Neural crest cell (in vitro differentiated cells): ENCODE measurements around the gene CABLES2. TPM values are rescaled to one million over a fixed set of nuclear protein-coding genes. Genes with fewer than 3 reads are reported as not detected.

ENCODE experiments used
- DNase-seq: peaks from one replicate; pipeline ENCODE4 v3.0.0; 2021; ENCODE audit warnings: low read depth, mixed read lengths, low spot score
- H3K27ac Mint-ChIP-seq: one replicate; pipeline ENCODE4 v1.8.0; 2021; ENCODE audit warnings: mild to moderate bottlenecking, mixed read lengths; ENCODE audit not compliant: unreplicated experiment
- H3K27me3 Mint-ChIP-seq: 2 replicates; pipeline ENCODE4 v1.8.0; 2021; ENCODE audit warnings: low read depth, mild to moderate bottlenecking, mixed read lengths
- H3K36me3 Mint-ChIP-seq: 2 replicates; pipeline ENCODE4 v1.8.0; 2021; ENCODE audit warnings: low read depth, mild to moderate bottlenecking, mixed read lengths
- H3K4me1 Mint-ChIP-seq: 2 replicates; pipeline ENCODE4 v1.8.0; 2021; ENCODE audit warnings: mixed read lengths
- H3K4me3 Mint-ChIP-seq: one replicate; pipeline ENCODE4 v1.8.0; 2021; ENCODE audit warnings: mild to moderate bottlenecking, mixed read lengths
- H3K9me3 Mint-ChIP-seq: 2 replicates; pipeline ENCODE4 v1.8.0; 2021; ENCODE audit warnings: mixed read lengths
- total RNA-seq: library from RNA; stranded (reverse); gene quantifications from 2 replicates; pipeline ENCODE4 v1.2.1, GENCODE V29; 2021
- TF ChIP-seq, protein P1 (sequence below): fragments of 200-600 bp; sonication (generic); conservative IDR thresholded peaks from 2 replicates; pipeline ENCODE4 v1.5.0; 2021; ENCODE audit warnings: antibody characterized with exemption, mild to moderate bottlenecking

CABLES2 gene
- total RNA-seq, 1 donor from 2014 or later = 26.6 TPM

DNA sequence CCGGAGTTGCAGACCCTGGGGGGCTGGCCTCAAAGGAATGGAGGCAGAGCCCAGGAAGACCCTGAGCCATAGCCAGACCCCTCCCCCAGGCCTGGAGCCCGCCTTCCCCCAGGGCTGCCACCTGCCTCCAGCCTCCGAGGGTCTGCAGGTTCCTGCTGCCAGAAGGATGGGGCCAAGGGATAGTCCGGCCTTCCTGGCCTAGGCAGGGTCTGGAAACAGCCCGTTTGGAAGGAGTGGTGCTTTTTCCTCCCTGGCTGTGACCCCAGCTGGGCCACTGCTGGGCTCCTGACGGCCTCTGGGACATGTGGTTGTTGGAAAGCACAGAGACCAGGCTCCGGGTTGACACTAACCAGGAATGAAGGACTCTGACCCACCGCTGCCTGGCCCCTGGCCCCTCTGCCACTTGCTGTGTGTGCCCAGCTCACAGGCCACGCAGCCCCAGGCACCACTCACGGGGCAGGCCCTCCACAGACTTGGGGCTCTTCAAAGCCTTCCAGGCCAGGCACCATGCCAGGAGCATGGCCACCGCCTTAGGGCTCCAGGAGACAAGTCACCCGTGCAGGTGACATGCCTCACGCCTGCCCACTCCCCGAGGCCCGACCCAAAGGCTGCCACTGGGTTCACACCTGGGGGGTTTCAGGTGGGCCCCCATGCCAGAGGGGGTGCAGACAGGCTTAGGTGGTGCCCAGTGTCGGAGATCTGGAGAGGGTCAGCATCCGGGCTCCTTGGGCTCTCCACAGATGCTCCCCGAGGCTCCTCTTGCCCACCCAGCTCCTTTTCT is 36.1 kb downstream of the CABLES2 start:
- Mint-ChIP-seq H3K36me3 (no peaks in the 10 kb centered on the region), H3K4me3 (no peak overlapping the region), H3K4me1 (peaks cover 11% of the 10 kb centered on the region), H3K9me3 (no peaks in the 10 kb centered on the region), H3K27ac (no peak overlapping the region), H3K27me3 (peaks cover 10% of the 10 kb centered on the region)
- TF ChIP-seq, protein P1, sequence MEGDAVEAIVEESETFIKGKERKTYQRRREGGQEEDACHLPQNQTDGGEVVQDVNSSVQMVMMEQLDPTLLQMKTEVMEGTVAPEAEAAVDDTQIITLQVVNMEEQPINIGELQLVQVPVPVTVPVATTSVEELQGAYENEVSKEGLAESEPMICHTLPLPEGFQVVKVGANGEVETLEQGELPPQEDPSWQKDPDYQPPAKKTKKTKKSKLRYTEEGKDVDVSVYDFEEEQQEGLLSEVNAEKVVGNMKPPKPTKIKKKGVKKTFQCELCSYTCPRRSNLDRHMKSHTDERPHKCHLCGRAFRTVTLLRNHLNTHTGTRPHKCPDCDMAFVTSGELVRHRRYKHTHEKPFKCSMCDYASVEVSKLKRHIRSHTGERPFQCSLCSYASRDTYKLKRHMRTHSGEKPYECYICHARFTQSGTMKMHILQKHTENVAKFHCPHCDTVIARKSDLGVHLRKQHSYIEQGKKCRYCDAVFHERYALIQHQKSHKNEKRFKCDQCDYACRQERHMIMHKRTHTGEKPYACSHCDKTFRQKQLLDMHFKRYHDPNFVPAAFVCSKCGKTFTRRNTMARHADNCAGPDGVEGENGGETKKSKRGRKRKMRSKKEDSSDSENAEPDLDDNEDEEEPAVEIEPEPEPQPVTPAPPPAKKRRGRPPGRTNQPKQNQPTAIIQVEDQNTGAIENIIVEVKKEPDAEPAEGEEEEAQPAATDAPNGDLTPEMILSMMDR = no peak
- DNase-seq = no peak

DNA sequence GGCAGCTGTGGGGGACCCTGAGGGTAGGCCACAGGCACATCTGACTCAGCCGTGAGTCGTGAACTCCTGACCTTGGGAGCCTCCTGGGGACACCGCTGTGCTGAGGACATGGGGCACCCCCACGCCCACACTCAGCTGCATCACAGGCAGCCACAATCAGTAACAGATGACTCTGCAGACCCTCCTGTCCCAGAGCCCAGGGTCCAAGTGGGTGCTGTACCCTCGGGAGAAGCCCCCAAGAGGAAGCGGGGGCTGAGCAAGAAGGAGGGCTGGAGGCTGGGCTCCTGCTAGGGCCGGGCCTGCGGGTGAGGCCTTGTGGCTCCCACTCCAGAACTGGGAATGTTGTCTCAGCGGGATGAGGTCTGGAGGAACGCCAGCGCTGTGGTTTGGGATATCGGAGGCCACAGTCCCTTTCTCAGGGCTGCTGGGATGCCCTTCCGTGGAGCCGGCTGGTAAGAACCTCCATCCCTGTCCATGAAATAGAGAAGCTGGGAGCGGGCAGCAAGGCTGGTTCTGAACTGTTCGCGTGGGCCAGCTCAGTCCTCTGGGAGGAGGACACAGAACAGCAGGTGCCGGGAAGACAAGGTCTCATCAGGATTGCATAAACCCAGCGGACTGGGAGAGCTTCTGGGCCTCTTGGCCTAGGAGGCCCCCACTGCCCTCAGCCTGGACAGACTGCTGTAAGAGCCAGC is 36.8 kb downstream of the CABLES2 start:
- H3K4me1 Mint-ChIP-seq = peaks cover 11% of the 10 kb centered on the region
- H3K9me3 Mint-ChIP-seq = no peaks in the 10 kb centered on the region
- H3K27me3 Mint-ChIP-seq = peaks cover 10% of the 10 kb centered on the region
- peak overlapping the region; percentile 46 for H3K4me3 Mint-ChIP-seq
- no peaks in the 10 kb centered on the region for H3K36me3 Mint-ChIP-seq
- no peak for DNase-seq
- TF ChIP-seq, protein P1 = no peak
- peak overlapping the region; percentile 6 for H3K27ac Mint-ChIP-seq

DNA sequence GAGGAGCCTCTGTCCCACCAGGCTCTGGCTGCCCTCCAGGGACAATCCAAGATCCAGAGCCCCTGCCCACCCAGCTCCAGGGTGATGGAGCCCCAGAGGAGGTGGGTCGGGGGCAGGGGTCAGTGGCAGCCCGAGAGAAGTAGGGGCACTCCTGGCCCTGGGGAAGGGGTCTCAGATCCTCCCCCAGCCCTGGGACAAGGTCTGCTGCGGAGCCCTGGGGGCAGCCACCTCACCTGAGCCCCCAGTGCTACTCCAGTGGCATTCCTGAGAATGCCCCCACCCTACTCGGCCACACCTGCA is 37.3 kb downstream of the CABLES2 start:
- H3K27me3 Mint-ChIP-seq = peaks cover 13% of the 10 kb centered on the region
- TF ChIP-seq, protein P1 = no peak
- DNase-seq = no peak
- H3K36me3 Mint-ChIP-seq = no peaks in the 10 kb centered on the region
- H3K27ac Mint-ChIP-seq = no peak overlapping the region
- no peak overlapping the region for H3K4me3 Mint-ChIP-seq
- H3K9me3 Mint-ChIP-seq = no peaks in the 10 kb centered on the region
- H3K4me1 Mint-ChIP-seq = peaks cover 11% of the 10 kb centered on the region

DNA sequence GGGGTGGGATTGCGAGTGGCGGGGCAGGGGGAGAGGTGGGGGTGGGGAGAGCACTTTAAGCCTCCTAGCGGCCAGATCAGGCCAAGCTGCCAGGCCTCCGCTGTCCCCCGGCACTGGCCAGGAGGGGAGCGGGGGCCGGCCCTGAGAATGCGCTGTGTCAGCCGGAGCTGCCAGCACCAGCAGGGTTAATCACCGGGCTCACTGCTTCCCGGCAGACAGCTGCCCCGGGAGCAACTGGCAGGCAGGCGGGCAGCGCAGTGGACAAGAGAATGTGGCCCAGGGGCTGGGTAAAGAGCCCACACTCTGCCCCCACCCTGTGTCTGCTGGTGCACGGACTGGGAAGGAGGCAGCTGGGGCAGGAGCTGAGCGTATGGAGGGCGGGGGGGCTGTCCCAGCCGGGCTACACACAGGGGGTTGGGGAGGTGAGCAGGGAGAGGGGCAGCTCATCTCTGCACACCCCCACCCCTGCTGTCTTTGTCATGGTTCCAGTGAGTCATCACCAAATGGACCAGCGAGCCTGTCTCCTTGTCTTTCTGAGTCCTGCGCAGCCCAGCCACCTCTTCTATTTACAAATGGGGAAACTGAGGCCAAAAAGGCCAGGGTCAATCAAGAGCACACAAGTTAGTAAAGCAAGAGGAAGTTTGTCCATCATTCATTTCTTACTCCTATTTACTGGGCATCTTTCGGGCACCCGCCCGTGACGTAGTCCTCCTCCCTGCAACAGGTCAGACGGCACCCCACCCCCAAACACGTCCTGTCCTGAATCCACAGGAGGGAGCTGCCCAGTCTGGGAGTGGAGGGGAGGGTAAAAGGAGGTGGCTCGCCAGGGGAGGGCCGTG is 37.9 kb downstream of the CABLES2 start:
- H3K9me3 Mint-ChIP-seq = no peaks in the 10 kb centered on the region
- DNase-seq = peak; percentile 58
- H3K36me3 Mint-ChIP-seq = no peaks in the 10 kb centered on the region
- peaks cover 11% of the 10 kb centered on the region for H3K4me1 Mint-ChIP-seq
- TF ChIP-seq, protein P1 = peak; percentile 71
- peaks cover 13% of the 10 kb centered on the region for H3K27me3 Mint-ChIP-seq
- H3K4me3 Mint-ChIP-seq = peak overlapping the region; percentile 74
- H3K27ac Mint-ChIP-seq = peak overlapping the region; percentile 27

DNA sequence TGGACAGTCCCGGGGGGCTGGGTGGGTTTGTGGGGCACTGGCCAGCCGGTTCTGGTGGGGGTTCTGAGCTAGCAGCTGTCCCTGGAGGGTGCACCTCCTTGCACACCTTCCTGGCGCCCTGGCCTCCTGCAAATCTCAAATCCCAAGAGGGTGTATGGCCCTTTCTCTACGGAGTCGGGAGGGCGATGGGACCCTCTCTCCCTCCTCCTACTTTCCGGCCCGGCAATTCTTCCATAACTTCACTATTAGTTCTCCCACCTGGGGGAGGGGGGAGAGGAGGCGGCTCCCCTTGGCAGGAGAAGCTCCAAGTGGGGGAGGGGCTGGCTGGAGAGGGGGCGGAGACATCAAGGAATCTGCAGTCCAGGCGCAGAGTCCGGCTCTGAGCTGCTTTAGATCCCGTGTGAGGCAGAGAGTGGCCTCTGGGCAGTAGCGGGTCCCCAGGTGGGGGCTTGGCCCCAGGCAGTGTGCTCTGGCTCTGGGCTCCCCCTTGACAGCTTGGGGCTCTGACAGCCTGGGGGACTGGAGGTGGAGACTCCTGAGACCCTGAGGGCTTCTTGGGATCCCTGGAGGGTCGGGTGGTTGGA is 38.6 kb downstream of the CABLES2 start:
- peaks cover 13% of the 10 kb centered on the region for H3K27me3 Mint-ChIP-seq
- no peaks in the 10 kb centered on the region for H3K36me3 Mint-ChIP-seq
- TF ChIP-seq, protein P1 = no peak
- no peak overlapping the region for H3K27ac Mint-ChIP-seq
- DNase-seq = peak; percentile 45
- H3K4me1 Mint-ChIP-seq = peaks cover 11% of the 10 kb centered on the region
- peak overlapping the region; percentile 76 for H3K4me3 Mint-ChIP-seq
- H3K9me3 Mint-ChIP-seq = no peaks in the 10 kb centered on the region
